ENCODE measurements around the gene URB1. TPM values are rescaled to one million over a fixed set of nuclear protein-coding genes. Genes with fewer than 3 reads are reported as not detected.
A peak's percentile ranks its signal among the peaks of the same experiment; 100 is the strongest.

URB1 gene
- total and polyA plus RNA-seq, 9 of the 15 experiments (the other 6 are each of a cell fraction or from before 2014, with no cell fraction given): 0.97 to 53.6 (median 21.5) TPM

GRCh38 chr21:32423320-32424190 is 30.7 kb upstream of the URB1 start (continued):
- TF ChIP-seq BCLAF1 (IDR thresholded peaks at IDR 0.05; ENCODE audit: borderline replicate concordance in 1 of 2, control insufficient read depth in 1 of 2, low read depth in 2 of 2, low read length in 1 of 2) (no peak), NFXL1 (CRISPR knock-in tag; IDR thresholded peaks at IDR 0.05) (no peak)

GRCh38 chr21:32422064-32422463 is 29.3 kb upstream of the URB1 start:
- Histone ChIP-seq H3K27me3 (ENCODE audit: control insufficient read depth in 2 of 2, insufficient read depth in 2 of 2, low read length in 2 of 2) (peaks cover 15 to 16% of the 10 kb centered on the region in 2 experiments), H3K9ac (ENCODE audit: insufficient read depth in 1 of 2, low read depth in 2 of 2, low read length in 2 of 2) (no peak overlapping the region), H3K79me2 (ENCODE audit: control insufficient read depth, insufficient read depth, low read length) (no peaks in the 10 kb centered on the region), H4K20me1 (replicated peaks; ENCODE audit: control insufficient read depth, insufficient read depth, low read length) (no peaks in the 10 kb centered on the region), H3K4me1 (replicated peaks in 1 of 2; ENCODE audit: control insufficient read depth in 2 of 2, insufficient read depth in 2 of 2, low read length in 2 of 2) (no peaks in the 10 kb centered on the region), H3K27ac (ENCODE audit: extremely low read depth, low read depth, low read length) (no peak overlapping the region), H2AFZ (ENCODE audit: low read depth, low read length) (no peak overlapping the region), H3K36me3 (ENCODE audit: control insufficient read depth, insufficient read depth, low read length) (no peaks in the 10 kb centered on the region), H3K9me1 (ENCODE audit: control insufficient read depth, insufficient read depth, low read length) (no peaks in the 10 kb centered on the region), H3K9me3 (replicated peaks; ENCODE audit: control insufficient read depth, insufficient read depth, low read depth, low read length) (no peaks in the 10 kb centered on the region), H3K4me2 (ENCODE audit: insufficient read depth, low read length) (no peak overlapping the region), H3K4me3 (no peak overlapping the region)
- TF ChIP-seq PHF21A (IDR thresholded peaks at IDR 0.05; ENCODE audit: borderline replicate concordance, low read depth): no peak
- TF ChIP-seq ZNF212 (CRISPR knock-in tag; IDR thresholded peaks at IDR 0.05): no peak
- TF ChIP-seq RBM25 (IDR thresholded peaks at IDR 0.05; ENCODE audit: low read depth, low read length, severe bottlenecking): peak; percentile 44
- no peak for TF ChIP-seq MYBL2 (IDR thresholded peaks at IDR 0.05; ENCODE audit: low read depth)
- TF ChIP-seq MYBL2 (CRISPR knock-in tag; IDR thresholded peaks at IDR 0.05; ENCODE audit: borderline replicate concordance): no peak
- no peak for TF ChIP-seq NR3C1 (CRISPR knock-in tag; IDR thresholded peaks at IDR 0.05)
- TF ChIP-seq ZNF280A (IDR thresholded peaks at IDR 0.05; ENCODE audit: low read depth, partially characterized antibody): peak; percentile 15
- 0 out of 3 replicates have a peak, but pooled peaks of 1 of the 2 experiments have one; percentile 25 for TF ChIP-seq CBX3 (IDR thresholded peaks at IDR 0.05; ENCODE audit: borderline replicate concordance in 1 of 2, low read length in 2 of 2)
- no peak for TF ChIP-seq ZNF431 (CRISPR knock-in tag; IDR thresholded peaks at IDR 0.05)
- POLR2A ChIA-PET: interaction anchor here (1.0 kb wide), 1 partner anchor 22 kb away, joined by 3 read pairs; no protein-coding TSS in a partner anchor
- intact Hi-C loops (cut with micrococcal nuclease) (no loop called here), in situ Hi-C loops (cut with MboI) (no loop called here)
- no peak for ATAC-seq
- CTCF ChIA-PET (ENCODE audit: low intra/inter-chr PET ratio): no interaction called here
- no peak for DNase-seq (ENCODE audit: extremely low read depth in 1 of 4, low spot score in 3 of 4)
- 0% methylated on average over 2 of the region's 2 CpGs for whole genome bisulfite sequencing (ENCODE audit: insufficient coverage, low coverage, missing lambda C conversion rate)
- FAIRE-seq: no peak
- BruUV-seq (replicated peaks): no TSS peak
